GM21526 (cell line): ENCODE data around the gene SLC38A3.
"Not testable (repeated sequence)": the region's sequence is repeated elsewhere in the genome, so short reads cannot be mapped to it uniquely, and the experiment has no call there.

Source experiments
- ATAC-seq: cut with Tn5 transposase; IDR thresholded peaks from one replicate; pipeline ENCODE4 v1.9.1; 2021; ENCODE audit warnings: moderate library complexity; ENCODE audit not compliant: unreplicated experiment, low FRiP score

Gene SLC38A3

GRCh38 chr3:50245251-50245745 lies 40.2 kb downstream of the SLC38A3 start:
- ATAC-seq, result no peak

GRCh38 chr3:50245831-50246516 lies 40.9 kb downstream of the SLC38A3 start:
- peak; percentile 61 for ATAC-seq

GRCh38 chr3:50246517-50246954 lies 41.5 kb downstream of the SLC38A3 start:
- ATAC-seq, result peak; percentile 31

- ATAC-seq, result no peak
Observed at GRCh38 chr3:50248387-50248786, 43.3 kb downstream of the SLC38A3 start.

GRCh38 chr3:50249457-50249856 lies 44.4 kb downstream of the SLC38A3 start:
- no peak for ATAC-seq

- ATAC-seq, result no peak
Observed at GRCh38 chr3:50250514-50250913, 45.4 kb downstream of the SLC38A3 start.

- no peak for ATAC-seq
Observed at GRCh38 chr3:50251220-50251619, 46.1 kb downstream of the SLC38A3 start.

GRCh38 chr3:50254577-50255250 lies 49.6 kb downstream of the SLC38A3 start:
- no peak for ATAC-seq

- no peak for ATAC-seq
Observed at GRCh38 chr3:50255251-50255615, 50.2 kb downstream of the SLC38A3 start.

- no peak for ATAC-seq
Observed at GRCh38 chr3:50256978-50257890, 52.2 kb downstream of the SLC38A3 start.

GRCh38 chr3:50258029-50258680 lies 53.1 kb downstream of the SLC38A3 start:
- ATAC-seq, result no peak

- no peak for ATAC-seq
Observed at GRCh38 chr3:50258979-50259378, 53.9 kb downstream of the SLC38A3 start.

- peak; percentile 19 for ATAC-seq
Observed at GRCh38 chr3:50259432-50260026, 54.5 kb downstream of the SLC38A3 start.

- peak; percentile 64 for ATAC-seq
Observed at GRCh38 chr3:50260027-50260941, 55.2 kb downstream of the SLC38A3 start.

GRCh38 chr3:50260942-50261441 lies 55.9 kb downstream of the SLC38A3 start:
- ATAC-seq, result no peak

- no peak for ATAC-seq
Observed at GRCh38 chr3:50261505-50261904, 56.4 kb downstream of the SLC38A3 start.

GRCh38 chr3:50262200-50262599 lies 57.1 kb downstream of the SLC38A3 start:
- not testable (repeated sequence) for ATAC-seq

- no peak for ATAC-seq
Observed at GRCh38 chr3:50262778-50263177, 57.7 kb downstream of the SLC38A3 start.
